ENCODE results near the gene REXO4.

GRCh38 chr9:133380734-133381133, 37.1 kb downstream of the REXO4 start:
- no peak for TF ChIP-seq CTCF (IDR thresholded peaks at IDR 0.05)
- no peak for TF ChIP-seq POLR2A (IDR thresholded peaks at IDR 0.05)

All from esophagus squamous epithelium (tissue), 4 donors.